DND-41 (cell line): ENCODE measurements around the gene EPN3.

Experiments used
- EZH2 ChIP-seq: IDR thresholded peaks from 3 replicates; pipeline ENCODE4 v1.6.1; 2012; ENCODE audit warnings: borderline replicate concordance, low read depth, mild to moderate bottlenecking, moderate library complexity, low read length, inconsistent platforms; ENCODE audit not compliant: severe bottlenecking
- TF ChIP-seq, protein P1 (sequence below): IDR thresholded peaks from 2 replicates; pipeline ENCODE4 v1.5.1; 2012; ENCODE audit warnings: borderline replicate concordance, low read length, moderate library complexity, mild to moderate bottlenecking; ENCODE audit not compliant: poor library complexity, severe bottlenecking; ENCODE audit errors: extremely low read depth

DNA sequence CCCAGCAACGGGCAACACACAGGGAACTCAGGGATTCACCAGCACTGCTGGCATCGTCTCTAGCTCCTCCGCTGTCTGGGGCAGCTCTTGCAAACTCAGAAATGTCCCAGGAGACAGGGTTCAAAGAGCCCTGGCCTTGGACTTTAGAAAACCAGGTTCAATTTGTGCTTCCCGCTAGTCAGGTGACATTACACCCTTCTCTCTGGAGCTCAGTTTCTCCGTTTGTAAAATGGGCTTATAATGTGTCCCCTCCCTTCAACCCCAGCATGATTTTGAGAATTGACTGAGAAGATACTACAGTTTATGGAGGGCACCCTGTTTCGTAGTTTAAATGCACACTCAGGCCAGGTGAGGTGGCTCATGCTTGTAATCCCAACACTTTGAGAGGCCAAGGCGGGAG is 26.2 kb upstream of the EPN3 start:
- TF ChIP-seq, protein P1, sequence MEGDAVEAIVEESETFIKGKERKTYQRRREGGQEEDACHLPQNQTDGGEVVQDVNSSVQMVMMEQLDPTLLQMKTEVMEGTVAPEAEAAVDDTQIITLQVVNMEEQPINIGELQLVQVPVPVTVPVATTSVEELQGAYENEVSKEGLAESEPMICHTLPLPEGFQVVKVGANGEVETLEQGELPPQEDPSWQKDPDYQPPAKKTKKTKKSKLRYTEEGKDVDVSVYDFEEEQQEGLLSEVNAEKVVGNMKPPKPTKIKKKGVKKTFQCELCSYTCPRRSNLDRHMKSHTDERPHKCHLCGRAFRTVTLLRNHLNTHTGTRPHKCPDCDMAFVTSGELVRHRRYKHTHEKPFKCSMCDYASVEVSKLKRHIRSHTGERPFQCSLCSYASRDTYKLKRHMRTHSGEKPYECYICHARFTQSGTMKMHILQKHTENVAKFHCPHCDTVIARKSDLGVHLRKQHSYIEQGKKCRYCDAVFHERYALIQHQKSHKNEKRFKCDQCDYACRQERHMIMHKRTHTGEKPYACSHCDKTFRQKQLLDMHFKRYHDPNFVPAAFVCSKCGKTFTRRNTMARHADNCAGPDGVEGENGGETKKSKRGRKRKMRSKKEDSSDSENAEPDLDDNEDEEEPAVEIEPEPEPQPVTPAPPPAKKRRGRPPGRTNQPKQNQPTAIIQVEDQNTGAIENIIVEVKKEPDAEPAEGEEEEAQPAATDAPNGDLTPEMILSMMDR = no peak
- TF ChIP-seq EZH2 = no peak
